Stomach (tissue), 4 donors: Measurements from ENCODE around the gene RAD52.

ENCODE experiments used
- EP300 ChIP-seq: sonication (generic); formaldehyde crosslinking; IDR thresholded peaks from one replicate; pipeline ENCODE4 v1.6.1; 2017; ENCODE audit warnings: antibody characterized with exemption
- POLR2A ChIP-seq, 4 donors: fragments of 450-650 bp; IDR thresholded peaks; one replicate each; pipeline ENCODE4 v1.6.1; 2016; ENCODE audit warnings: antibody characterized with exemption in 4 of 4, control low read depth in 2 of 4, mild to moderate bottlenecking in 1 of 4, moderate library complexity in 1 of 4
- POLR2AphosphoS5 ChIP-seq, 3 donors: sonication (generic); formaldehyde crosslinking; IDR thresholded peaks; one replicate each; pipeline ENCODE4 v1.6.1; 2016; ENCODE audit warnings: antibody characterized with exemption in 3 of 3
- TF ChIP-seq, protein P1 (sequence below), 7 experiments: fragments of 450-650 bp in 4 of 7; fragments of 200-600 bp in 3 of 7; sonication (generic) in 3 of 7; IDR thresholded peaks; one replicate each; pipeline ENCODE4 v1.5.1; 2016 to 2019; ENCODE audit warnings: antibody characterized with exemption in 7 of 7, control low read depth in 2 of 7, mild to moderate bottlenecking in 1 of 7

DNA sequence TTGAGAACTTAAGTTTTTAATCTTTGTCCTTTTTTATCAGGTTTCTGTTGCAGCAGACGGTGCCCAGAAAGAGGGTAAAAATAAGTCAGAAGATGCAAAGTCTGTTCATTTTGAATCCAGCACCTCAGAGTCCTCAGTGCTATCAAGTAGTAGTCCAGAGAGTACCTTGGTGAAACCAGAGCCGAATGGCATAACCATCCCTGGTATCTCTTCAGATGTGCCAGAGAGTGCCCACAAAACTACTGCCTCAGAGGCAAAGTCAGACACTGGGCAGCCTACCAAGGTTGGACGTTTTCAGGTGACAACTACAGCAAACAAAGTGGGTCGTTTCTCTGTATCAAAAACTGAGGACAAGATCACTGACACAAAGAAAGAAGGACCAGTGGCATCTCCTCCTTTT is 53.5 kb downstream of the RAD52 start:
- TF ChIP-seq, protein P1, sequence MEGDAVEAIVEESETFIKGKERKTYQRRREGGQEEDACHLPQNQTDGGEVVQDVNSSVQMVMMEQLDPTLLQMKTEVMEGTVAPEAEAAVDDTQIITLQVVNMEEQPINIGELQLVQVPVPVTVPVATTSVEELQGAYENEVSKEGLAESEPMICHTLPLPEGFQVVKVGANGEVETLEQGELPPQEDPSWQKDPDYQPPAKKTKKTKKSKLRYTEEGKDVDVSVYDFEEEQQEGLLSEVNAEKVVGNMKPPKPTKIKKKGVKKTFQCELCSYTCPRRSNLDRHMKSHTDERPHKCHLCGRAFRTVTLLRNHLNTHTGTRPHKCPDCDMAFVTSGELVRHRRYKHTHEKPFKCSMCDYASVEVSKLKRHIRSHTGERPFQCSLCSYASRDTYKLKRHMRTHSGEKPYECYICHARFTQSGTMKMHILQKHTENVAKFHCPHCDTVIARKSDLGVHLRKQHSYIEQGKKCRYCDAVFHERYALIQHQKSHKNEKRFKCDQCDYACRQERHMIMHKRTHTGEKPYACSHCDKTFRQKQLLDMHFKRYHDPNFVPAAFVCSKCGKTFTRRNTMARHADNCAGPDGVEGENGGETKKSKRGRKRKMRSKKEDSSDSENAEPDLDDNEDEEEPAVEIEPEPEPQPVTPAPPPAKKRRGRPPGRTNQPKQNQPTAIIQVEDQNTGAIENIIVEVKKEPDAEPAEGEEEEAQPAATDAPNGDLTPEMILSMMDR (IDR thresholded peaks at IDR 0.05) = no peak
- TF ChIP-seq POLR2A (IDR thresholded peaks at IDR 0.05) = no peak
- no peak for TF ChIP-seq POLR2AphosphoS5 (IDR thresholded peaks at IDR 0.05)
- TF ChIP-seq EP300 = no peak
